Ascending aorta (tissue), 2 donors: Measurements from ENCODE around the gene RDH14. TPM values are rescaled to one million over a fixed set of nuclear protein-coding genes. Genes with fewer than 3 reads are reported as not detected.

Experiments
- DNase-seq, 2 donors: peaks; one replicate each; pipeline ENCODE4 v3.0.0-alpha.2; 2019; ENCODE audit warnings: low spot score in 2 of 2
- H3K27ac ChIP-seq, 2 donors: fragments of 200-600 bp; sonication (generic); one replicate each; pipeline ENCODE4 v1.5.1; 2016 to 2017; ENCODE audit warnings: mild to moderate bottlenecking in 1 of 2
- H3K27me3 ChIP-seq: fragments of 200-600 bp; sonication (generic); one replicate; pipeline ENCODE4 v1.5.1; 2017
- H3K36me3 ChIP-seq, 2 donors: fragments of 200-600 bp; sonication (generic); one replicate each; pipeline ENCODE4 v1.5.1; 2016
- H3K4me1 ChIP-seq, 2 donors: fragments of 200-600 bp; sonication (generic); one replicate each; pipeline ENCODE4 v1.5.1; 2016 to 2017; ENCODE audit warnings: mild to moderate bottlenecking in 1 of 2
- H3K4me3 ChIP-seq, 2 donors: fragments of 200-600 bp; sonication (generic); one replicate each; pipeline ENCODE4 v1.5.1; 2016 to 2017; ENCODE audit warnings: mild to moderate bottlenecking in 1 of 2
- H3K9me3 ChIP-seq, 2 donors: fragments of 200-600 bp; sonication (generic); one replicate each; pipeline ENCODE4 v1.5.1; 2016
- CTCF ChIP-seq, 3 experiments: fragments of 200-600 bp in 2 of 3; fragments of 450-650 bp in 1 of 3; sonication (generic) in 2 of 3; IDR thresholded peaks; one replicate each; pipeline ENCODE4 v1.5.1; 2016 to 2019; ENCODE audit warnings: antibody characterized with exemption in 3 of 3, mild to moderate bottlenecking in 1 of 3, moderate library complexity in 1 of 3
- intact Hi-C: fragments of 100-400 bp; cut with DNase I; formaldehyde crosslinking; loops from one replicate; pipeline ENCODE4 v1.15.1; 2023
- total RNA-seq: library from RNA; depleted of rRNA; stranded (reverse); fragments of >200 nt; gene quantifications from one replicate; pipeline ENCODE4 v1.1.0, GENCODE V29; 2016

RDH14 gene
- total RNA-seq, 1 donor from 2014 or later = 51.2 TPM

- intact Hi-C loops = no loop called here
- Histone ChIP-seq H3K36me3 (peaks cover 0 to 6% of the 10 kb centered on the region in 2 donors), H3K9me3 (no peaks in the 10 kb centered on the region), H3K27ac (peak overlapping the region in 1 of 2 donors; percentile 21), H3K4me3 (no peak overlapping the region), H3K4me1 (peaks cover 0 to 20% of the 10 kb centered on the region in 2 donors), H3K27me3 (no peaks in the 10 kb centered on the region)
- no peak for TF ChIP-seq CTCF (IDR thresholded peaks at IDR 0.05)
- DNase-seq = no peak
Measured at GRCh38 chr2:18548621-18549020, 11.8 kb downstream of the RDH14 start.

GRCh38 chr2:18546567-18546966 lies 13.9 kb downstream of the RDH14 start:
- DNase-seq = no peak
- TF ChIP-seq CTCF (IDR thresholded peaks at IDR 0.05) = no peak
- intact Hi-C loops = no loop called here
- Histone ChIP-seq H3K36me3 (no peaks in the 10 kb centered on the region), H3K4me3 (no peak overlapping the region), H3K27me3 (no peaks in the 10 kb centered on the region), H3K27ac (no peak overlapping the region), H3K4me1 (peaks cover 0 to 7% of the 10 kb centered on the region in 2 donors), H3K9me3 (no peaks in the 10 kb centered on the region)

- no peak overlapping the region for H3K4me3 ChIP-seq
- intact Hi-C loops = no loop called here
- no peak overlapping the region for H3K27ac ChIP-seq
- no peaks in the 10 kb centered on the region for H3K9me3 ChIP-seq
- no peaks in the 10 kb centered on the region for H3K36me3 ChIP-seq
- TF ChIP-seq CTCF (IDR thresholded peaks at IDR 0.05) = no peak
- no peaks in the 10 kb centered on the region for H3K27me3 ChIP-seq
- no peak for DNase-seq
- peaks cover 0 to 6% of the 10 kb centered on the region in 2 donors for H3K4me1 ChIP-seq
Measured at GRCh38 chr2:18545384-18545783, 15.1 kb downstream of the RDH14 start.

- no peak overlapping the region for H3K4me3 ChIP-seq
- H3K4me1 ChIP-seq = peaks cover 0 to 6% of the 10 kb centered on the region in 2 donors
- H3K27ac ChIP-seq = no peak overlapping the region
- no peaks in the 10 kb centered on the region for H3K27me3 ChIP-seq
- no peaks in the 10 kb centered on the region for H3K9me3 ChIP-seq
- TF ChIP-seq CTCF (IDR thresholded peaks at IDR 0.05) = no peak
- no peaks in the 10 kb centered on the region for H3K36me3 ChIP-seq
- no peak for DNase-seq
- intact Hi-C loops = no loop called here
Measured at GRCh38 chr2:18544171-18544570, 16.3 kb downstream of the RDH14 start.

- Histone ChIP-seq H3K9me3 (no peaks in the 10 kb centered on the region), H3K4me1 (no peaks in the 10 kb centered on the region), H3K27ac (no peak overlapping the region), H3K36me3 (no peaks in the 10 kb centered on the region), H3K27me3 (no peaks in the 10 kb centered on the region), H3K4me3 (no peak overlapping the region)
- intact Hi-C loops = no loop called here
- no peak for DNase-seq
- no peak for TF ChIP-seq CTCF (IDR thresholded peaks at IDR 0.05)
Measured at GRCh38 chr2:18540872-18541271, 19.6 kb downstream of the RDH14 start.

GRCh38 chr2:18536697-18537096 lies 23.8 kb downstream of the RDH14 start:
- no peak for DNase-seq
- H3K4me3 ChIP-seq = no peak overlapping the region
- intact Hi-C loops = no loop called here
- no peaks in the 10 kb centered on the region for H3K9me3 ChIP-seq
- TF ChIP-seq CTCF (IDR thresholded peaks at IDR 0.05) = no peak
- no peak overlapping the region for H3K27ac ChIP-seq
- no peaks in the 10 kb centered on the region for H3K36me3 ChIP-seq
- H3K4me1 ChIP-seq = no peaks in the 10 kb centered on the region
- H3K27me3 ChIP-seq = no peaks in the 10 kb centered on the region
